Fibroblast of the aortic adventitia (primary cell): ENCODE measurements around the gene KCNQ1. TPM values are rescaled to one million over a fixed set of nuclear protein-coding genes. Genes with fewer than 3 reads are reported as not detected.
A peak's percentile ranks its signal among the peaks of the same experiment; 100 is the strongest.

ENCODE experiments used
- DNase-seq: peaks from one replicate; pipeline ENCODE4 v3.0.0-alpha.2; 2010; ENCODE audit warnings: low read depth
- H3K4me3 ChIP-seq: 2 replicates; pipeline ENCODE4 v1.5.1; 2011; ENCODE audit warnings: low read depth, mild to moderate bottlenecking, control low read depth, low read length, moderate library complexity
- total RNA-seq: library from RNA; depleted of rRNA; stranded (reverse); fragments of >200 nt; gene quantifications from 2 replicates; pipeline ENCODE4 v1.2.3, GENCODE V29; 2012; ENCODE audit warnings: low replicate concordance
- TF ChIP-seq, protein P1 (sequence below): IDR thresholded peaks from 2 replicates; pipeline ENCODE4 v1.5.1; 2011; ENCODE audit warnings: mild to moderate bottlenecking, low read length, control low read depth, inconsistent platforms; ENCODE audit not compliant: insufficient read depth

The KCNQ1 gene
- total RNA-seq, 1 donor: not detected

DNA sequence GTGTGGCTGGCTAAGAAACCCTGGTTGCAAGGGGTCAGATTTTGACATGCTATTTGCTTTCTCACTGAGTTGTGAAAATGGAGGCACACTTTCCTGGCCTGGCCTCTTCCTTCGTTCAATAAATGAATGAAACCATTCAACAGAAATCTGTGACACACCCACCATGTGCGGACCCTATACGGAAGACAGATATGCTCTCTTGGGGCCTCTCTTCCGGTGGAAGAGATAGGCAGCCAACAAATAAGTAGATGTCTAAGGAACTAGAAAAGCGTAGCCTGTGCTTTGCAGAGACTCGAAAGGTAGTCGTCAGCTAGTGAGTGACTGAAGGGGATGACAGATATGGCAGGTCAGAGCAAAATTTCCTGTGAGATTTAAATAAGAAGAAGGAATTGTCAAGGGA is 249.7 kb downstream of the KCNQ1 start:
- no peak for DNase-seq
- H3K4me3 ChIP-seq: no peak overlapping the region
- TF ChIP-seq, protein P1, sequence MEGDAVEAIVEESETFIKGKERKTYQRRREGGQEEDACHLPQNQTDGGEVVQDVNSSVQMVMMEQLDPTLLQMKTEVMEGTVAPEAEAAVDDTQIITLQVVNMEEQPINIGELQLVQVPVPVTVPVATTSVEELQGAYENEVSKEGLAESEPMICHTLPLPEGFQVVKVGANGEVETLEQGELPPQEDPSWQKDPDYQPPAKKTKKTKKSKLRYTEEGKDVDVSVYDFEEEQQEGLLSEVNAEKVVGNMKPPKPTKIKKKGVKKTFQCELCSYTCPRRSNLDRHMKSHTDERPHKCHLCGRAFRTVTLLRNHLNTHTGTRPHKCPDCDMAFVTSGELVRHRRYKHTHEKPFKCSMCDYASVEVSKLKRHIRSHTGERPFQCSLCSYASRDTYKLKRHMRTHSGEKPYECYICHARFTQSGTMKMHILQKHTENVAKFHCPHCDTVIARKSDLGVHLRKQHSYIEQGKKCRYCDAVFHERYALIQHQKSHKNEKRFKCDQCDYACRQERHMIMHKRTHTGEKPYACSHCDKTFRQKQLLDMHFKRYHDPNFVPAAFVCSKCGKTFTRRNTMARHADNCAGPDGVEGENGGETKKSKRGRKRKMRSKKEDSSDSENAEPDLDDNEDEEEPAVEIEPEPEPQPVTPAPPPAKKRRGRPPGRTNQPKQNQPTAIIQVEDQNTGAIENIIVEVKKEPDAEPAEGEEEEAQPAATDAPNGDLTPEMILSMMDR: no peak

DNA sequence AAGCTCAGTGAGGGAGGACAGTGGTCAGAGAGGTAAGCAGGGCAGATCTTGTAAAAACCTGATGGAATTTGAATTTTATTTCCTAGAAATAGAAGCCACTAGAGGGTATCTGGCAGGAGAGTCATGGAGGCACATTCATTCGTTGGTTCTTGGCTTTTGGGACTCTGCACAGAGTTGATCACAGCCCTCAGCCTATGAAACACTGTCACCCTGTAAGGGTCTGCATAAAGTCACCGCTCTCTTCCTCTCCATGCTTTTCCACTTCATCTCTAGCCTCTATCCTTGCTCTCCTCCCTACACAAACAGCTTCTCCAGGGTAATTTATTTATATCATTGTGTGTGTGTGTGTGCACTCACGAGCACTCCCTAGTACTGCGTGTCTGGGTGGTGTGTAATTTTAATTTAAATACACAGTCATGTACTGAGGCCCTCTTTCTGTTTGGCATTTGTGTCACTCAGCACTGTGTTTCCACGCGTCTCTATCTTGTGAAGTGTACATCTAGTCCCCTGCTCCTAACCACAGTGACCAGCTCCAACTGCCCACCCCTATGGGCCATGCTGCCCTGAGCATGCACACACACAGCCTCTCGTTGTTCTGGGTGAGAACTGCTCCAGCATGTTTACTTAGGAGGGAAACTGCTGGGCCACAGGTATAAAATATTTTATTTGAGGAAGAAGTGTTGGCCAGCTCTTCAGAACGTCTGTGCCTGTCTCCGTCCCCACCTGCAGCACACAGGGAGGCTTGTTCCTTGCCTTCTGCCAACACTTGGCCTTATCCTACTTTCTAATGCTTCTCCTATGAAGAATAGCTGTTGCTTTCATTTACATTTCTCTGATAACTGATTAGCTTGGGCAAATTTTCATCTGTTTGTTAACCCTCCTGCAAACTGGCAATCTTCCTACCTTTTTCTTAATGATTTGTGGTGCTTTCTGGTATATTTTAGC is 250.5 kb downstream of the KCNQ1 start:
- peak overlapping the region; percentile 10 for H3K4me3 ChIP-seq
- TF ChIP-seq, protein P1: no peak
- no peak for DNase-seq

DNA sequence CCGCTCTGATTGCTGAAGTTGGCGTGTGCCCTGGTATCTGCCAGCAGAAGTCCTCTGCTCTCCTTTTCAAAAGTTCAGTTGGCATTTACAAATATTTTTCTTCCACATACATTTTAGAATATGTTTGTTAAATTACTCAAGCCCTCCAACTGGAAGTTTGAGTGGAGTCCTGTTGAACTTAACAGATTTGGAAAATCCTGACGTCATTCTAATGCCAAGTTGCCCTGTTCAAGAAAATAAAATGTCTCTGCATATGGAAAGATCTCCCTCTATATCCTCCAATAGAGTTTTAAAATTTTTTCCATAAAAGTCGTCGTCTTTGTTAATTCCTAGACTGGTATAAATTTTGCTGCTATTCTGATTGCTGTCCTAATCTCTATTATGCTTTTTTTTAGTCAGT is 251.6 kb downstream of the KCNQ1 start:
- DNase-seq: no peak
- TF ChIP-seq, protein P1: no peak
- peak overlapping the region; percentile 39 for H3K4me3 ChIP-seq

DNA sequence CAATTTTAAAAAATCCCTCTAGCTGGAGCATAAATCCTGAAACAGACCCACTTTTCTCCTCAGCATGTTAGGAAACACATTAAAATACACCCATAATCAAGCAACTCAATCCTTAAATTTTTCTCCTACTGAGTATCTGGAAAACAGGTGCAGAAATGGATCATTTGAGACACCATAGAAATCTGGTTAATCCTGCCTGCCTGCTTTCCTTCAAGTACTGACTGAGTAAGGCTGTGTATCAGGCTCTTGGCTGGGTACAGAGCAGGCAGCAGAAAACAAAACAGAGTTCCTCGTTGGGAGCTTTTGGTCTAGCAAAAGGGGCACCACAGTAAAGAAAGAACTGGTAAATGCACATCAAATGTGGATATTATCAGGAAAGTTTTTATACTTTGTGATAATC is 253.1 kb downstream of the KCNQ1 start:
- peak overlapping the region; percentile 82 for H3K4me3 ChIP-seq
- peak; percentile 22 for DNase-seq
- TF ChIP-seq, protein P1: no peak

DNA sequence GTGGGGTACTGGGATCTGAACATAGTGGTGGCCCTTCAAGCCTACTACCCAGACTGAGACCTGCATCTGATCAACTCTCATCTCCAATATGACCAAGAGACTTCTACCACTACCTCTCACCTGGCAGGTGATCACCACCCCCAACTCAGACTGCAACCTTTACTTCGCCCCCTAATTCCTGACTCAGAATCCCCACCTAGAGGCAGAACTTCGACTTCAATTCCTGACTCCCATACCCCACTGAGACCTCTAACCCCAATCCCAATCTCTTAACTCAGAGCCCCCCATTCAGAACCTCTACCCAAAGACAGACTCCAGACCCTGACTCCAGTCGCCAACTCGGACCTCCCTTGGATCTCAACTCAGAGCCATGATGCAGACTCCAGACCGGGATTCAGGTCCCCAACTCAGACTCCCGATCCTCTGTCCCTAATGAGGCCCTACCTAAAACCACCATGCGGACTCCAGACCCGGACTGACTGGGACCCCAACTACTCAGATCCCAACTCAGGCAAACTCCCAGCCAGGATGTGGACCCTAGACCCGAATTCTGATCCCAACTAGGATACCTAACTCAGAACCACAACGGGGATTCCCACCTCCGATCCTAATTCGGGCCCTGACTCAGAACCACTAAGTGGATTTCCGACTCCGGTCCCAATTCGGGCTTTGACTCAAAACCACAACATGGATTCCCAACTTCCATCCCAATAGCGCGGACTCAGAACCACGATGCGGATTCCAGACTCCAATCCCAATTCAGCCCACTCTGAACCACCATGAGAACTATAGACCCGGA is 253.8 kb downstream of the KCNQ1 start:
- peak; percentile 22 for DNase-seq
- H3K4me3 ChIP-seq: peak overlapping the region; percentile 82
- TF ChIP-seq, protein P1: peak; percentile 5

DNA sequence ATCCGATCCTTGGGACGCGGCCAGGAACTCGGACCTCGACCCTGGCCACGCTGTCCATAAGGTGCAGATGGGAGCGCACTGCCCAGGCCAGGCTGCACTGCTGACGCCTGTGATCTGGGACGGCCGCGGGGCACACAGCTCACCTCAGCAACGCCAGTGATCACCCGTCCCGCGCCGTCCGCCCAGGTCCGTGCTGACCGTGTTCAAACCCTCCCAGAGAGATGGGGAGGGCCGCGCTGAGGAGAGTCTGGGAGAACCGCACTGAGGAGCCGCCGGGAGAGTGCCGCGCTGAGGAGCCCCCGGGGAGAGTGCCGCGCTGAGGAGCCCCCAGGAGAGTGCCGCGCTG is 254.3 kb downstream of the KCNQ1 start:
- TF ChIP-seq, protein P1: no peak
- peak overlapping the region; percentile 82 for H3K4me3 ChIP-seq
- no peak for DNase-seq
